Memory B cell (primary cell): ENCODE results near the gene SLAMF7.

Source experiments
- ATAC-seq: fragments of 150-1000 bp; cut with Tn5 transposase; 2 replicates; pipeline ENCODE4 v1.10.0; 2021; ENCODE audit warnings: low read depth, mild to moderate bottlenecking, moderate library complexity
- DNase-seq, 2 donors: peaks; one replicate each; pipeline ENCODE4 v3.0.0; 2022; ENCODE audit warnings: low spot score in 2 of 2
- H3K27ac Mint-ChIP-seq: one replicate; pipeline ENCODE4 v1.8.0; 2022; ENCODE audit warnings: mild to moderate bottlenecking, moderate library complexity, mixed read lengths
- H3K27me3 Mint-ChIP-seq: one replicate; pipeline ENCODE4 v1.8.0; 2022; ENCODE audit warnings: mixed read lengths
- H3K36me3 Mint-ChIP-seq: one replicate; pipeline ENCODE4 v1.8.0; 2022; ENCODE audit warnings: mild to moderate bottlenecking, mixed read lengths
- H3K4me1 Mint-ChIP-seq: one replicate; pipeline ENCODE4 v1.8.0; 2022; ENCODE audit warnings: mixed read lengths
- H3K4me3 Mint-ChIP-seq: one replicate; pipeline ENCODE4 v1.8.0; 2022; ENCODE audit warnings: mild to moderate bottlenecking, moderate library complexity, mixed read lengths
- H3K9me3 Mint-ChIP-seq: one replicate; pipeline ENCODE4 v1.8.0; 2022; ENCODE audit warnings: mixed read lengths

The SLAMF7 gene

DNA sequence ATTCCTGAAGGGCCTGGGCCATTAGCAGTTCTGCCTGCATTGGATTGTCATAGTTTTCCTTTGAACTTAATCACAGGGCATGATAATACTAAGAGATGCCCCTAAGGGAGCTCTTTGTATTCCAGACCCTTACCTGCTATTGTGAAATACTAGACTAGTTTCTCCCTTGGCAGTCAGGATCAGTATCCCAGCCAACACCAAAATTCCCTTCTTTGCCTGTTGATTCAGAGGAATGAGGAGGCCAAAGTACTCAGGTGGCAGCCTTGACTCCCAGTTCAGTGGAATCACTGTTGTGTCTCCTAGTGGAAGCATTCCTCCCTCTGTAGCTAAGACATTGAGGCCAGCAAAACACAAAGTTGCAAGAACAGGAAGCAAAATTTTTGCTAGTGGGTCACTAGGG lies 20.7 kb downstream of the SLAMF7 start:
- H3K36me3 Mint-ChIP-seq = peaks cover 3% of the 10 kb centered on the region
- H3K4me3 Mint-ChIP-seq = no peak overlapping the region
- H3K9me3 Mint-ChIP-seq = no peaks in the 10 kb centered on the region
- DNase-seq (no peak), ATAC-seq (no peak)
- H3K27me3 Mint-ChIP-seq = no peaks in the 10 kb centered on the region
- H3K27ac Mint-ChIP-seq = no peak overlapping the region
- H3K4me1 Mint-ChIP-seq = no peaks in the 10 kb centered on the region

DNA sequence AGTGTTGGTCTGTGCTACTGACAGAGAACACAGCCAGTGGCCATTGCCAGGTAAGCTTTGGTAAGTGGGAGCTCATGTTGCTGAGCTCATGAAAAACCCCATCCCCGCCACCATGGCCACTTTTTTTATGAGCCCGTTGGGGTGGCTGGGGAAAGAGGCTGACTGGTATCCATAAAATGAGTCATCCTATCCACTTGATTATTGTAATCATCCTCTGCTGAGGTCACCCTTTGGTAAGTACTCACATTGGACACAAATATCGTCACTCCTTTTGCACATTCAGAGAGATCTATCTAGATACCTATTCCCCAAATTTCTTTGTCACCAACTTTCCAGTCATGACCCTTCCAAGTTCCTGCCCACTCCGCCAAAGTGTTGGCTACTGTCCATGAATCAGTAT lies 22.0 kb downstream of the SLAMF7 start:
- Mint-ChIP-seq H3K9me3 (no peaks in the 10 kb centered on the region), H3K4me3 (no peak overlapping the region), H3K36me3 (peaks cover 2% of the 10 kb centered on the region), H3K4me1 (no peaks in the 10 kb centered on the region), H3K27ac (no peak overlapping the region), H3K27me3 (no peaks in the 10 kb centered on the region)
- DNase-seq (no peak), ATAC-seq (no peak)

- Mint-ChIP-seq H3K9me3 (no peaks in the 10 kb centered on the region), H3K4me1 (peaks cover 3% of the 10 kb centered on the region), H3K27me3 (no peaks in the 10 kb centered on the region), H3K4me3 (no peak overlapping the region), H3K27ac (no peak overlapping the region), H3K36me3 (peaks cover 5% of the 10 kb centered on the region)
- DNase-seq = no peak
- ATAC-seq = no peak
These were observed 22.8 kb downstream of the SLAMF7 start for GRCh38 chr1:160761886-160762285.

DNA sequence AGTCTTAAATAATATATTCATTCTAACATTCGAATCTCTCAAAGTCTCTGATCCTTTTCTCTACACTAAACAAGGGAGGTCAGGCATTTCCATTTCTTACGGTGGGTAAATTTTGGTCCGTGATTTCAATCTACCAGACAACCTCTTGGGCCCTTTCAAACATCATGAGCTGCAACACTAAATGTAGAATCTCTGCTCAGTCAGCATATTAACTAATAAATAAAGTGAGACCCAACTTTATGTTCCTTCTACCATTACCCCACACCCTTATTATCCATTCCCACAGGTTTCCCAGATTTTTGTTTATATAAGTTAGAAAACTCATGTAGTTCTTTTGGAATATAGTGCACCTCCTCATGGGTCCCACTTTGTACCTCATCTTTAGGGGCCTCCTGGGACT lies 24.9 kb downstream of the SLAMF7 start:
- no peak for ATAC-seq
- no peak overlapping the region for H3K4me3 Mint-ChIP-seq
- H3K27ac Mint-ChIP-seq = no peak overlapping the region
- no peak for DNase-seq
- H3K36me3 Mint-ChIP-seq = peaks cover 5% of the 10 kb centered on the region
- H3K9me3 Mint-ChIP-seq = no peaks in the 10 kb centered on the region
- peaks cover 14% of the 10 kb centered on the region for H3K4me1 Mint-ChIP-seq
- no peaks in the 10 kb centered on the region for H3K27me3 Mint-ChIP-seq

DNA sequence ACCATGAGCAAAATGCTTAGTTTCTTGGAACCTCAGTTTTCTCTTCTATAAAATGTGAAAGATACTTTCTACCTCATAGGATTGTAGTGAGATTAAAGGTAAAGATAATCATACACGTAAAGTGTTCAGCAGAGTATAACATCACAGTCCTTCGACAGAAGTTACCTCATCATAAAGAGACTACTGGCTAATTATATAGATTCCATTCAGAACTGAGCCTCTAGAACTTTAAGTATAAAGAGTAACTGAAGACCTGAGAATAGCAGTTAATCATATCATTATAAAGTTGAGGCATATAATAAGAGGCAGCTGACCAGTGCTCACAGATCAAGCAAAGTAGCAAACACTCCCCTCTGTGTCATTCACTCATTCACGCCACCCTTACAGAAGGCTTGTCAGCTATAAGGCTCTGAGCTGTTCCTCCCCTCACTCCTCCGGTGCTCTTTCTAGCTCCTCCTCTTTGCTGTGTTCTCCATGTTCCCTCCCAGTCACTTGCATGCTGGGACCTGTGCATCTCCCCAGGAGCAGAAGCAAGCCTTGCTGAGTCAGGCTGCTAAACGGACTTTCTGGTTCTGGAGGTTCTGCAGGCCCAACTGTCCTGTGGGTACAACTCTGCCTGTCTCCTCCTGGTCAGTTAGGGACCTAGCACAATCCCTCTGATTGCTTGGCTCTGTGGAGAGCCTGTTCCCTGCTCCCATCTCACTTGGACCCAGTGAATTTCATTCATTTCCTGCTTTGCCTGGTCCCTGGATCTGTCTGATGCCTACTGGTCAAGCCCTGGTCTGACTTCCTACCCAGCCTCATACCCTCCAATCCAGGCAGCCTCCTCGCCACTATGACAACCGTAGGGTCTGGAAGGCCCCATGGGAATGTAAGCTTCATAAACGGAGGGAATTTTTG lies 28.6 kb downstream of the SLAMF7 start:
- peaks cover 14% of the 10 kb centered on the region for H3K4me1 Mint-ChIP-seq
- ATAC-seq = peak; percentile 41
- no peaks in the 10 kb centered on the region for H3K27me3 Mint-ChIP-seq
- H3K27ac Mint-ChIP-seq = peak overlapping the region; percentile 99
- DNase-seq = no peak
- H3K4me3 Mint-ChIP-seq = peak overlapping the region; percentile 92
- H3K9me3 Mint-ChIP-seq = no peaks in the 10 kb centered on the region
- peaks cover 5% of the 10 kb centered on the region for H3K36me3 Mint-ChIP-seq

- H3K27me3 Mint-ChIP-seq = no peaks in the 10 kb centered on the region
- ATAC-seq (peak; percentile 96), DNase-seq (peak; percentile 72 to 80)
- peaks cover 14% of the 10 kb centered on the region for H3K4me1 Mint-ChIP-seq
- H3K36me3 Mint-ChIP-seq = peaks cover 5% of the 10 kb centered on the region
- H3K4me3 Mint-ChIP-seq = peak overlapping the region; percentile 92
- peak overlapping the region; percentile 99 for H3K27ac Mint-ChIP-seq
- no peaks in the 10 kb centered on the region for H3K9me3 Mint-ChIP-seq
These were observed 29.2 kb downstream of the SLAMF7 start for GRCh38 chr1:160768295-160768657.

GRCh38 chr1:160772331-160772730 lies 33.3 kb downstream of the SLAMF7 start:
- no peaks in the 10 kb centered on the region for H3K9me3 Mint-ChIP-seq
- H3K4me3 Mint-ChIP-seq = no peak overlapping the region
- peak overlapping the region; percentile 23 for H3K27ac Mint-ChIP-seq
- no peak for DNase-seq
- no peaks in the 10 kb centered on the region for H3K27me3 Mint-ChIP-seq
- no peak for ATAC-seq
- peaks cover 25% of the 10 kb centered on the region for H3K4me1 Mint-ChIP-seq
- H3K36me3 Mint-ChIP-seq = peaks cover 12% of the 10 kb centered on the region

DNA sequence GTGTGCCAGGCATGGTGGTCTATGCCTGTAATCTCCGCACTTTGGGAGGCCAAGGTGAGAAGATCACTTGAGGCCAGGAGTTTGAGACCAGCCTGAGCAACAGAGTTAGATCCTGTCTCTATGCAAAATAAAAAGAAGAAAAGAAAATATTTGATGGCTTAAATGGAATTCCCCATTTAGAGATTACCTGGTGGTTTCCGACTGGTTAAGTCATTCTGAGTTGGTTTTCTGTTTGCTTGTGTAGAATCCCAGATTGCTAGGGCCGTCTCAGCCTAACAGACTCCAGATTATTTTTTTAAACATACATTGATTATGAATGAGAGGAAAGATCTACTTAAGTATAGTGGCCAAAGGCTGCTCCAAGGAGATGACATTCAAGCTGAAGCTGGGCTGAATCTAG lies 34.0 kb downstream of the SLAMF7 start:
- H3K36me3 Mint-ChIP-seq = peaks cover 12% of the 10 kb centered on the region
- no peaks in the 10 kb centered on the region for H3K9me3 Mint-ChIP-seq
- peak; percentile 24 for ATAC-seq
- H3K4me1 Mint-ChIP-seq = peaks cover 23% of the 10 kb centered on the region
- DNase-seq = no peak
- peak overlapping the region; percentile 84 for H3K27ac Mint-ChIP-seq
- no peaks in the 10 kb centered on the region for H3K27me3 Mint-ChIP-seq
- H3K4me3 Mint-ChIP-seq = no peak overlapping the region

DNA sequence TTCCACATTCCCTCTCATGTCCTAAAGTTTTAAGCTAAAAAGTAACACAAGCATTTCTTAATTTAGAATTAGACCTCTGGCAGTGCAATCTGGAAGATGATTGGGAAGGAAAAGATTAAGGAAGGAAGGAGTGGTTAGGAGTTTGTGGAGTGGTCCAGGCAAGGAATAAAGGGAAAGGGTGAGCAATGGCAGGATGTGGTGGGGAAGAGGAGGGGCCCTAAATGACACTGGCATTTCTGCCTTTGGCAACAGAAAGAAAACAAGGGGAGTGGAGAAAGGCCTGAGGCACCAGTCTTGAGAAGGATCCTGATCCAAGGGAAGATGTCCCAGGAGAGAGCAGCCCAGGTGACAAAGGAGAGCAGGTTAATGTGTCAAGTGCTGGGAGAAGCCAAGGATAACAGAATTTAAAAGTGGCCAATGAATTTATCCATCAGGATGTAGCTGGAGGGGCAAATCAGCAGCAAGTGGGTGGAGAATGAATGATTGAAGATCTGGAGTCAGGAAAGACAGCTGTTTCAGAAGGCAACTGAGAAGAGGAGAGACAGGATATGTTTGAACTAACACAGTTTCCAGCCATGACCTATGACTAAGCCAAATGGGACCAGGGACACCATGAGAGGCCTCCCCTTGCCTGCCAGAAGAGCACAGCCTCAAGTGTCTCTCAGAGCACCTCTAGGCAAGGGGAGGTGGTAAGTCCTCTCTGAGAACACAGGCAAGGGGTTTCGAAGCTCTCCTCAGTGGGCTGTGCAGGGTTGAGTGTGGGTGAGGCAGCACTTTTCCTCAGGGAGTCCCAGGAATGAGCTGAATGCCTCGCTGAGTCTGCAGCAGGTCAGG lies 36.1 kb downstream of the SLAMF7 start:
- Mint-ChIP-seq H3K4me3 (no peak overlapping the region), H3K27ac (peak overlapping the region; percentile 56), H3K27me3 (no peaks in the 10 kb centered on the region), H3K36me3 (peaks cover 12% of the 10 kb centered on the region), H3K4me1 (peaks cover 29% of the 10 kb centered on the region), H3K9me3 (no peaks in the 10 kb centered on the region)
- ATAC-seq (no peak), DNase-seq (no peak)

- Mint-ChIP-seq H3K27me3 (no peaks in the 10 kb centered on the region), H3K9me3 (no peaks in the 10 kb centered on the region), H3K36me3 (peaks cover 12% of the 10 kb centered on the region), H3K4me1 (peaks cover 31% of the 10 kb centered on the region), H3K4me3 (no peak overlapping the region), H3K27ac (peak overlapping the region; percentile 56)
- peak; percentile 89 for ATAC-seq
- no peak for DNase-seq
These were observed 37.1 kb downstream of the SLAMF7 start for GRCh38 chr1:160776178-160776577.

DNA sequence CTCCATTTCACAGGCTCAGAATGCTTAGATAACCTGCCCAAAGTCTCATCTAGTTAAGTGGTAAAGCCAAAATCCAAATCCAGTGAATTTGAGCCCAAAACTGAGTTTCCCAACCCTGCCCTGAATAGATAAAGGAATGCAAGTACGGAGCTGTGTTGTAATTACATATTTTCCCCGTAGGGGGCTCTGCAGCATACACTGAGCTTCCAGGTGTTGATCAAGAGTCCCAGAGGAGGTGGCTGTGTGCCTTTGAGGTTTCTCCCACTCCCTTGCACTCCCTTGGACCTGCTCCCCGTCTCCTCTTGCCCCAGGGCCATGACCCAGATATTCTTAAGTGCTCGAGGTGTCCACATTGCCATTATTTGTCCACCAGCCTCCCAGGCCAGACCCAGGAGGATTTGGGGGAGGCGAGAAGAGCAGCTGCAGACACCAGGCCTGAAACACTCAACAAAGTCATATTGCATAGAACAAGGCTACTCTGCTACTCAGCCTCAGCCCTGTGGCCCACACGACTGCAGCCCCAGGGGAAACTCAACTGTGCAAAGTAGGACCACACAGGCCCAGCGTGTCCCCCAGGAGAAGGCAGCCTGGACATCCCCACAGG lies 38.5 kb downstream of the SLAMF7 start:
- H3K36me3 Mint-ChIP-seq = peaks cover 10% of the 10 kb centered on the region
- H3K4me1 Mint-ChIP-seq = peaks cover 44% of the 10 kb centered on the region
- no peak for ATAC-seq
- no peaks in the 10 kb centered on the region for H3K9me3 Mint-ChIP-seq
- H3K27me3 Mint-ChIP-seq = no peaks in the 10 kb centered on the region
- no peak overlapping the region for H3K4me3 Mint-ChIP-seq
- no peak for DNase-seq
- peak overlapping the region; percentile 15 for H3K27ac Mint-ChIP-seq

GRCh38 chr1:160778976-160779375 lies 39.9 kb downstream of the SLAMF7 start:
- Mint-ChIP-seq H3K4me3 (no peak overlapping the region), H3K9me3 (no peaks in the 10 kb centered on the region), H3K27ac (peak overlapping the region; percentile 47), H3K4me1 (peaks cover 41% of the 10 kb centered on the region), H3K36me3 (peaks cover 6% of the 10 kb centered on the region), H3K27me3 (no peaks in the 10 kb centered on the region)
- DNase-seq (no peak), ATAC-seq (no peak)

- H3K36me3 Mint-ChIP-seq = peaks cover 6% of the 10 kb centered on the region
- H3K27me3 Mint-ChIP-seq = no peaks in the 10 kb centered on the region
- DNase-seq (no peak), ATAC-seq (no peak)
- peaks cover 39% of the 10 kb centered on the region for H3K4me1 Mint-ChIP-seq
- no peaks in the 10 kb centered on the region for H3K9me3 Mint-ChIP-seq
- no peak overlapping the region for H3K4me3 Mint-ChIP-seq
- peak overlapping the region; percentile 99 for H3K27ac Mint-ChIP-seq
These were observed 40.8 kb downstream of the SLAMF7 start for GRCh38 chr1:160779626-160780397.
